ENCODE measurements around the gene CD274. TPM values are rescaled to one million over a fixed set of nuclear protein-coding genes. Genes with fewer than 3 reads are reported as not detected.

CD274 gene
- total RNA-seq, 1 experiment from 2014 or later, result 2.5 TPM

- H3K36me3 ChIP-seq (ENCODE audit: control insufficient read depth in 1 of 2, insufficient read depth in 2 of 2, low read length in 2 of 2), result no peaks in the 10 kb centered on the region
- ChIA-PET RAD21 (ENCODE audit: low non-redundant PET in 1 of 2, low total read pairs in 2 of 2, uncharacterized antibody in 2 of 2, unreplicated experiment in 2 of 2) (no interaction called here), POLR2A (interaction anchor here (0.9 kb wide), 1 partner anchor 30 kb away, joined by 3 read pairs; the partner anchor contains the start of gene CD274), CTCF (no interaction called here)
- H3K4me1 ChIP-seq (ENCODE audit: control insufficient read depth in 1 of 2, insufficient read depth in 2 of 2, low read length in 2 of 2), result no peaks in the 10 kb centered on the region
- H3K9me2 ChIP-seq (ENCODE audit: insufficient read depth), result no peaks in the 10 kb centered on the region
- no peak overlapping the region for H3K27ac ChIP-seq (ENCODE audit: low read depth, low read length)
- DNase-seq (ENCODE audit: low read depth, low spot score) (no peak), ATAC-seq (no peak)
- H3K9me3 ChIP-seq (ENCODE audit: control insufficient read depth in 1 of 2, insufficient read depth in 1 of 2, low read depth in 1 of 2, low read length in 2 of 2), result no peaks in the 10 kb centered on the region
- no peak overlapping the region for H2AFZ ChIP-seq (ENCODE audit: low read depth, low read length, poor library complexity, severe bottlenecking)
- TF ChIP-seq JUND (IDR thresholded peaks at IDR 0.05) (no peak), FOSL1 (IDR thresholded peaks at IDR 0.05; ENCODE audit: low read depth) (no peak), EGR1 (IDR thresholded peaks at IDR 0.05; ENCODE audit: low read depth) (no peak), EZH2 (IDR thresholded peaks at IDR 0.05) (no peak), EZH2phosphoT487 (IDR thresholded peaks at IDR 0.05; ENCODE audit: borderline replicate concordance) (no peak), YY1 (IDR thresholded peaks at IDR 0.05; ENCODE audit: extremely low read depth, insufficient replicate concordance, low read depth, low read length) (no peak), CBX3 (IDR thresholded peaks at IDR 0.05; ENCODE audit: low read depth) (no peak), ZFX (IDR thresholded peaks at IDR 0.05) (no peak), RAD21 (IDR thresholded peaks at IDR 0.05; ENCODE audit: low read depth) (no peak), ELF1 (IDR thresholded peaks at IDR 0.05; ENCODE audit: borderline replicate concordance, low read depth) (no peak), ZNF274 (IDR thresholded peaks at IDR 0.05; ENCODE audit: low read depth, low read length) (no peak), ZBTB33 (IDR thresholded peaks at IDR 0.05; ENCODE audit: extremely low read depth, insufficient replicate concordance, low read length) (no peak)
- H3K4me3 ChIP-seq (replicated peaks in 1 of 2; ENCODE audit: low read depth in 1 of 2, low read length in 2 of 2), result no peak overlapping the region
- no peaks in the 10 kb centered on the region for H3K27me3 ChIP-seq (ENCODE audit: insufficient read depth, low read length)
- H4K20me1 ChIP-seq (ENCODE audit: insufficient read depth), result no peaks in the 10 kb centered on the region
- H3K4me2 ChIP-seq (ENCODE audit: low read length), result no peak overlapping the region
- no TSS peak for BruUV-seq (replicated peaks)
- intact Hi-C loops (cut with micrococcal nuclease), result loop anchor here (2.0 kb wide), 1 partner anchor 13 kb away; no protein-coding TSS in a partner anchor
- no peaks in the 10 kb centered on the region for H3K79me2 ChIP-seq (ENCODE audit: insufficient read depth, low read length)
- H3K9ac ChIP-seq (ENCODE audit: low read length), result no peak overlapping the region
Observed at GRCh38 chr9:5479994-5480694, 29.8 kb downstream of the CD274 start.
